Measurements from ENCODE around the gene RMP24.

RMP24 gene

DNA sequence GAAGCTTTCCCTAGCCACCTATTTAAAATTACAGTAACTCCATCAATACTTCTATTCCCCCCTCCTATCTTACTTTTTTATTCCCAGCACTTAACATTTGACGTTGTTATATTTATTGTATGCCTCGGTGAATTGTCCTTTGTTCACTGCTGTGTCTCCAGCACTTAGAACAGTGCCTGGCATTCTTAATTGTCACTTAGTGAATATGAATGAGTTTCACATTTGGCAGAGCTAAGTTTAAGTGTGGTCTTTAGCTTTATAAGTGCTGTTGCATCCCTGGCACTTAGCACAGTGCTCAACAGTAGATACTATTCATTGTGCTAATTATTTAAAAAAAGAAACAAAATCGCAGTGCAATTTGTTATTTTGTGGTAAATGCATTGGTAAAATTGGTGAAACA is 1.7 kb downstream of the RMP24 start:
- DNase-seq (ENCODE audit: low read depth in 2 of 2), result no peak
- TF ChIP-seq, protein P1, sequence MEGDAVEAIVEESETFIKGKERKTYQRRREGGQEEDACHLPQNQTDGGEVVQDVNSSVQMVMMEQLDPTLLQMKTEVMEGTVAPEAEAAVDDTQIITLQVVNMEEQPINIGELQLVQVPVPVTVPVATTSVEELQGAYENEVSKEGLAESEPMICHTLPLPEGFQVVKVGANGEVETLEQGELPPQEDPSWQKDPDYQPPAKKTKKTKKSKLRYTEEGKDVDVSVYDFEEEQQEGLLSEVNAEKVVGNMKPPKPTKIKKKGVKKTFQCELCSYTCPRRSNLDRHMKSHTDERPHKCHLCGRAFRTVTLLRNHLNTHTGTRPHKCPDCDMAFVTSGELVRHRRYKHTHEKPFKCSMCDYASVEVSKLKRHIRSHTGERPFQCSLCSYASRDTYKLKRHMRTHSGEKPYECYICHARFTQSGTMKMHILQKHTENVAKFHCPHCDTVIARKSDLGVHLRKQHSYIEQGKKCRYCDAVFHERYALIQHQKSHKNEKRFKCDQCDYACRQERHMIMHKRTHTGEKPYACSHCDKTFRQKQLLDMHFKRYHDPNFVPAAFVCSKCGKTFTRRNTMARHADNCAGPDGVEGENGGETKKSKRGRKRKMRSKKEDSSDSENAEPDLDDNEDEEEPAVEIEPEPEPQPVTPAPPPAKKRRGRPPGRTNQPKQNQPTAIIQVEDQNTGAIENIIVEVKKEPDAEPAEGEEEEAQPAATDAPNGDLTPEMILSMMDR (IDR thresholded peaks at IDR 0.05; ENCODE audit: low read depth, low read length), result no peak
- H3K4me3 ChIP-seq (replicated peaks in 1 of 2; ENCODE audit: low read depth in 2 of 2, low read length in 2 of 2), result no peak overlapping the region

DNA sequence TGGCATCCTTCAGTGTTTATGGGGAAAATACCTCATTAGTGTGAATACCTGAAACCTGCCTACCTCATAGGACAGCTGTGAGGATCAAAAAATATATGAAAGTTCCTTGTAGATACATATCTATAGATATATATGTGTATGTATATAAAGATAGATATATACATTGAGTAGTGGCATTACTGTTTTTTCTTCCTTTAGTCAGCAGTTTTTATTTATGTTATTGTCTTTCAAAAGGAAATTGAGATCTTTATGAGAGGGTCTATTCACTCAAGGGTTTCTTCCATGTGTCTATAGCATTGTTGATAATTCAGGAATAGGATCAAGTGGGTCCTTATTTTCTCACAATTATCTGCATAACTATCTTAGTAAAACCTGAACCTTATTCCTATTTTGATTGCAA is 6.6 kb downstream of the RMP24 start:
- TF ChIP-seq, protein P1 (IDR thresholded peaks at IDR 0.05; ENCODE audit: low read depth, low read length), result no peak
- DNase-seq (ENCODE audit: low read depth in 2 of 2), result no peak
- H3K4me3 ChIP-seq (replicated peaks in 1 of 2; ENCODE audit: low read depth in 2 of 2, low read length in 2 of 2), result no peak overlapping the region

DNA sequence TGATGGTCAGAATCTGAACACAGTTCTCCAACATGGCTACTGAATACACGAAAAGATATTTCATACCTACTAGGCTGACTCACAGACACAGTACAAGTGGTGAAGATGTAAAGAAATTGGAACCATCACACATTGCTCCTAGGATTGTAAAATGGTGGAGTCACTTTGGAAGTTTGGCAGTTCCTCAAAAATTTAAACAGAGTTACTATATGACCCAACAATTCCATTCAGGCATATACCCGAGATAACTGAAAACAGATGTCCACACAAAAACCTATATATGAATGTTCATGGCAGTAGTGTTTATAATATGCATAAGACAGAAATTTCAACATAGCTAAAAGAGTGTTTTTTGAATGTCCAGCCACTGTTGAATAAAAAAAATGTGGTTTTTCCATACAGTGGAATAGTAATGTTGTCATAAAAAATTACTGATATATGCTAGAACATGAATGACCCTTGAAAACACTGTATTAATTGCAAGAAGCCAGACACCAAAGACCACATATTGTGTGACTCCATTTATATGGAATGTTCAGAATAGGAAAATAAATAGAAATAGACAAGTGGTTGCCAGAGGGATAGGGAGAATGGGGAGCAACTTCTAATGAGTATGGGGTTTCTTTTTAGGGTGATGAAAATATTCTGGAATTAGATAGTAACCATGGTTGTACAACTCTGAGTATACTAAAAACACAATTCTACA is 10.1 kb downstream of the RMP24 start:
- TF ChIP-seq, protein P1 (IDR thresholded peaks at IDR 0.05; ENCODE audit: low read depth, low read length), result no peak
- no peak overlapping the region for H3K4me3 ChIP-seq (replicated peaks in 1 of 2; ENCODE audit: low read depth in 2 of 2, low read length in 2 of 2)
- peak; percentile 29 to 55 for DNase-seq (ENCODE audit: low read depth in 2 of 2)

- TF ChIP-seq, protein P1 (IDR thresholded peaks at IDR 0.05; ENCODE audit: low read depth, low read length), result no peak
- no peak overlapping the region for H3K4me3 ChIP-seq (replicated peaks in 1 of 2; ENCODE audit: low read depth in 2 of 2, low read length in 2 of 2)
- DNase-seq (ENCODE audit: low read depth in 2 of 2), result no peak
Observed at GRCh38 chr18:35983147-35983546, 10.7 kb downstream of the RMP24 start.

DNA sequence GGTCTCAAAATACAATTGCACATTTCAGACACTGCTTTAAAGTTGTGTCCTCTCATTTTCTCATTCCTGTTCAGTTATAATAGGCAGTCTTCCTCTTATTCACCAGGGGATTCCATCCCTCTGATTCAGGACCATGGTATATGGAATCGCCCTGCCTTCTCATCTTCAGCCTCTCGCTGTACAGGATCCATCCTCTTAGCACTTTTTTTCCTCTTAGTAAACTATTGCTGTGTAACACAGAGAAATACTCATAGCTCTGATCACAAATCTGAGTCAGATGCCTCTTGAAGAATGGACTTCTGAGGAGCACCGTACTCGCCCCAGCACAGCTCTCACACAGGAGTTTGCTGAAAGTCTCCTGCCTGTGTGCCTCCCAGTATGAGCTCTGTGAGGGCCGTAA is 11.3 kb downstream of the RMP24 start:
- no peak overlapping the region for H3K4me3 ChIP-seq (replicated peaks in 1 of 2; ENCODE audit: low read depth in 2 of 2, low read length in 2 of 2)
- peak in 1 of 2 donors; percentile 73 for DNase-seq (ENCODE audit: low read depth in 2 of 2)
- TF ChIP-seq, protein P1 (IDR thresholded peaks at IDR 0.05; ENCODE audit: low read depth, low read length), result no peak

GRCh38 chr18:35991696-35992095 is 19.2 kb downstream of the RMP24 start:
- TF ChIP-seq, protein P1 (IDR thresholded peaks at IDR 0.05; ENCODE audit: low read depth, low read length), result no peak
- no peak overlapping the region for H3K4me3 ChIP-seq (replicated peaks in 1 of 2; ENCODE audit: low read depth in 2 of 2, low read length in 2 of 2)
- no peak for DNase-seq (ENCODE audit: low read depth in 2 of 2)

GRCh38 chr18:35993013-35993412 is 20.5 kb downstream of the RMP24 start:
- TF ChIP-seq, protein P1 (IDR thresholded peaks at IDR 0.05; ENCODE audit: low read depth, low read length), result no peak
- DNase-seq (ENCODE audit: low read depth in 2 of 2), result no peak
- no peak overlapping the region for H3K4me3 ChIP-seq (replicated peaks in 1 of 2; ENCODE audit: low read depth in 2 of 2, low read length in 2 of 2)

Data from cardiac fibroblast (primary cell).